Measurements from ENCODE around the gene ZNF653. TPM values are rescaled to one million over a fixed set of nuclear protein-coding genes. Genes with fewer than 3 reads are reported as not detected.

The ZNF653 gene
- total and polyA plus RNA-seq, 2 of the 8 experiments (the other 6 are each of a cell fraction or from before 2014, with no cell fraction given), result 7.0 to 7.9 TPM

- TF ChIP-seq CEBPB (IDR thresholded peaks at IDR 0.05; ENCODE audit: low read depth, low read length), result peak; percentile 92
- peak; percentile 93 for TF ChIP-seq SAP30 (IDR thresholded peaks at IDR 0.05; ENCODE audit: insufficient read depth, insufficient replicate concordance, low read length)
- peak; percentile 98 to 99 for TF ChIP-seq SIN3A (conservative IDR thresholded peaks at IDR 0.05 in 1 of 2, IDR thresholded peaks at IDR 0.05 in 1 of 2; ENCODE audit: low read depth in 1 of 2, low read length in 2 of 2)
- peak; percentile 89 for TF ChIP-seq NRF1 (IDR thresholded peaks at IDR 0.05; ENCODE audit: low read depth, low read length)
- TF ChIP-seq RAD21 (IDR thresholded peaks at IDR 0.05 in 1 of 2, conservative IDR thresholded peaks at IDR 0.05 in 1 of 2; ENCODE audit: low read depth in 2 of 2, low read length in 2 of 2), result peak; percentile 33 to 39; a peak in 3 of 4 replicates
- no peak for TF ChIP-seq BRCA1 (IDR thresholded peaks at IDR 0.05; ENCODE audit: low read depth, low read length)
- peak; percentile 66 for TF ChIP-seq USF2 (IDR thresholded peaks at IDR 0.05; ENCODE audit: low read length)
- TF ChIP-seq, protein P1, sequence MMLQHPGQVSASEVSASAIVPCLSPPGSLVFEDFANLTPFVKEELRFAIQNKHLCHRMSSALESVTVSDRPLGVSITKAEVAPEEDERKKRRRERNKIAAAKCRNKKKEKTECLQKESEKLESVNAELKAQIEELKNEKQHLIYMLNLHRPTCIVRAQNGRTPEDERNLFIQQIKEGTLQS (IDR thresholded peaks at IDR 0.05; ENCODE audit: insufficient read depth, low read depth, low read length), result 0 out of 2 replicates have a peak, but pooled peaks have one; percentile 29
- no peak for TF ChIP-seq ZNF274 (IDR thresholded peaks at IDR 0.05; ENCODE audit: borderline replicate concordance, extremely low read depth, low read length)
- TF ChIP-seq CREB1 (IDR thresholded peaks at IDR 0.05), result peak; percentile 46; the same call in 1 of the 2 replicates
- TF ChIP-seq SP1 (IDR thresholded peaks at IDR 0.05; ENCODE audit: low read depth, low read length), result peak; percentile 74
- TF ChIP-seq MAX (IDR thresholded peaks at IDR 0.05), result peak; percentile 100
Observed at GRCh38 chr19:11530432-11530831, 24.8 kb upstream of the ZNF653 start (continued).
